Gastrocnemius medialis (tissue), 4 donors: ENCODE data around the gene UBE2V1.
A peak's percentile ranks its signal among the peaks of the same experiment; 100 is the strongest.

Source experiments
- POLR2A ChIP-seq, 2 donors: fragments of 450-650 bp; IDR thresholded peaks; one replicate each; pipeline ENCODE4 v1.6.1; 2017; ENCODE audit warnings: antibody characterized with exemption in 2 of 2, mild to moderate bottlenecking in 2 of 2, moderate library complexity in 2 of 2
- TF ChIP-seq, protein P1 (sequence below), 5 experiments: fragments of 450-650 bp in 3 of 5; fragments of 200-600 bp in 2 of 5; sonication (generic) in 2 of 5; IDR thresholded peaks in 4 of 5; conservative IDR thresholded peaks in 1 of 5; 1 replicate in 4 of 5; 2 replicates in 1 of 5; pipeline ENCODE4 v1.5.1; 2016 to 2019; ENCODE audit warnings: antibody characterized with exemption in 5 of 5, mild to moderate bottlenecking in 3 of 5, moderate library complexity in 3 of 5

- TF ChIP-seq POLR2A (IDR thresholded peaks at IDR 0.05), result no peak
- TF ChIP-seq, protein P1, sequence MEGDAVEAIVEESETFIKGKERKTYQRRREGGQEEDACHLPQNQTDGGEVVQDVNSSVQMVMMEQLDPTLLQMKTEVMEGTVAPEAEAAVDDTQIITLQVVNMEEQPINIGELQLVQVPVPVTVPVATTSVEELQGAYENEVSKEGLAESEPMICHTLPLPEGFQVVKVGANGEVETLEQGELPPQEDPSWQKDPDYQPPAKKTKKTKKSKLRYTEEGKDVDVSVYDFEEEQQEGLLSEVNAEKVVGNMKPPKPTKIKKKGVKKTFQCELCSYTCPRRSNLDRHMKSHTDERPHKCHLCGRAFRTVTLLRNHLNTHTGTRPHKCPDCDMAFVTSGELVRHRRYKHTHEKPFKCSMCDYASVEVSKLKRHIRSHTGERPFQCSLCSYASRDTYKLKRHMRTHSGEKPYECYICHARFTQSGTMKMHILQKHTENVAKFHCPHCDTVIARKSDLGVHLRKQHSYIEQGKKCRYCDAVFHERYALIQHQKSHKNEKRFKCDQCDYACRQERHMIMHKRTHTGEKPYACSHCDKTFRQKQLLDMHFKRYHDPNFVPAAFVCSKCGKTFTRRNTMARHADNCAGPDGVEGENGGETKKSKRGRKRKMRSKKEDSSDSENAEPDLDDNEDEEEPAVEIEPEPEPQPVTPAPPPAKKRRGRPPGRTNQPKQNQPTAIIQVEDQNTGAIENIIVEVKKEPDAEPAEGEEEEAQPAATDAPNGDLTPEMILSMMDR (IDR thresholded peaks at IDR 0.05 in 4 of 5, conservative IDR thresholded peaks at IDR 0.05 in 1 of 5), result peak in 1 of 5 experiments; percentile 44
Measured at GRCh38 chr20:50133474-50134217, 20.7 kb upstream of the UBE2V1 start.
